ENCODE data around the gene PRPF31. TPM values are rescaled to one million over a fixed set of nuclear protein-coding genes. Genes with fewer than 3 reads are reported as not detected.

Gene PRPF31, protein sequence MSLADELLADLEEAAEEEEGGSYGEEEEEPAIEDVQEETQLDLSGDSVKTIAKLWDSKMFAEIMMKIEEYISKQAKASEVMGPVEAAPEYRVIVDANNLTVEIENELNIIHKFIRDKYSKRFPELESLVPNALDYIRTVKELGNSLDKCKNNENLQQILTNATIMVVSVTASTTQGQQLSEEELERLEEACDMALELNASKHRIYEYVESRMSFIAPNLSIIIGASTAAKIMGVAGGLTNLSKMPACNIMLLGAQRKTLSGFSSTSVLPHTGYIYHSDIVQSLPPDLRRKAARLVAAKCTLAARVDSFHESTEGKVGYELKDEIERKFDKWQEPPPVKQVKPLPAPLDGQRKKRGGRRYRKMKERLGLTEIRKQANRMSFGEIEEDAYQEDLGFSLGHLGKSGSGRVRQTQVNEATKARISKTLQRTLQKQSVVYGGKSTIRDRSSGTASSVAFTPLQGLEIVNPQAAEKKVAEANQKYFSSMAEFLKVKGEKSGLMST
- total RNA-seq (2022; extraction: Qiagen RNA extraction; ENCODE audit: low read depth) = 105 to 128 TPM (median 113 TPM) in 5 replicates

DNA sequence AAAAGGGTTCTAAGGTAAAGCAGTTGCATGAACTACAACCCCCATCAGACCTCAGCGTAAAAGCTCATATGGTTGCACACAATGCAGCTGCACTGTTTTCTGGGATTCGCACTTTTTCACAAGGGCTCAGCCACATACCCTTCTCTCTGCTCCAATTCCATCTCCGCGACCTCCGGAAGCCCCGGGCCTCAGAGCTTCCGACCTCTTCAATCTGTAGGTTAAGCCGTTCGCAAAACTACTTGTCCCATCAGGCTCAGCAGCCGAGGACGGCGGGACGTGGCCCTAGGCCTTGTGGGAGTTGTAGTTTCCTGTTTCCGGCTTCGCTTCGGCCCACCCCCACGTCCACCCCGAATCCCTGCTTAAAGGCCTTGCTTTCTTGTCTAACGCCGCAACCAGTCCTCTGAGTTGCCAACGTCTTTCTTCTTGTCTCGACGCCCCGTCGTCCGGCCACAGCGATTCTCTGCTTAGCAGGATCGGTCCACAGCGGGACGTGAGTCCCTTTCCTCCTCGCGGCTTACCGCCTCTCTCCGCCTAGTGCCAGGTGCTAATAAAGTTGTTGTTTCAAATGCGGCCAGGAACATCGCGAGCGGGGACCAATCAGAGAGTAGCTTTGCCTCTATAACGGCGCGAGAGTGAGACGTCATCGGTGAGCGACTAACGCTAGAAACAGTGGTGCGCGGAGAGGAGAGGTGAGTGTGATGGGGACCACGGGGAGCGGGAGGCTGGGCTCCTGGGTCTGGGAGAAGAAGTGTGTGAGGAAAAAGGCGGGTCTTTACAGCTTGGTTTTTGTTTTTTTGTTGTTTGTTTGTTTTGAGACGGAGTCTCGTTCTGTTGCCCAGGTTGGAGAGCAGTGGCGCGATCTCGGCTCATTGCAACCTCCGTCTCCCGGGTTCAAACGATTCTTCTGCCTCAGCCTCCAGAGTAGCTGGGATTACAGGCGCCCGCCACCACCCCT, at the start of gene PRPF31, which contains the start of gene TFPT:
Gene PRPF31, plus strand, starts transcription at position 646 of the 955 bp plus-strand sequence. CDS start 2,525 bp downstream, outside the sequence.
Gene TFPT, minus strand, starts transcription at position 549 of the 955 bp plus-strand sequence. Its CDS starts 388 bp downstream, at position 161.

GRCh38 chr19:54081032-54081431, 34.5 kb upstream of the PRPF31 start, which contains the start of gene TARM1:
Gene TARM1 (minus strand): TSS chr19:54081365. CDS start chr19:54081340, 25 bp downstream.

DNA sequence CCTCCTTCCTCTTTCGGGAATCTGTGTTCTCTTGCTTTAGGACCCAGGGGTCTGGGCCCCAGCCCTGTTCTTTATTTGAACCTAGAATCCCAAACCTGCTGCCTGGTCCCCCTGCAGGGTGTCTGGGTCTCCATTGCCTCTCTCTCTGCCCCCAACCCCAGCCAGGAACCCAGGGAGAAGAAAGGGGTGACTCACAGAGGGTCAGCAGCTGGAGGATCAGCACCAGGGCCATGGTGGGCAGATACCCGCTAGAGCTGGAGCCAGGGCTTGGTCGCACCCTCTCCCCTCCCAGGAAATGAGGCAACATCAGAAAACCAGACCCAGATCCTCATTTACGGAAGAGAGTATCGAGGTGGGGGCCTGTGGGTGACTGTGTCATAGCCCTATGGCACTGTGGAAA, 15.0 kb upstream of the PRPF31 start, which contains the start of gene OSCAR:
Gene OSCAR, minus strand, starts transcription at position 243 of the 400 bp plus-strand sequence. Its CDS starts 11 bp downstream, at position 232.

DNA sequence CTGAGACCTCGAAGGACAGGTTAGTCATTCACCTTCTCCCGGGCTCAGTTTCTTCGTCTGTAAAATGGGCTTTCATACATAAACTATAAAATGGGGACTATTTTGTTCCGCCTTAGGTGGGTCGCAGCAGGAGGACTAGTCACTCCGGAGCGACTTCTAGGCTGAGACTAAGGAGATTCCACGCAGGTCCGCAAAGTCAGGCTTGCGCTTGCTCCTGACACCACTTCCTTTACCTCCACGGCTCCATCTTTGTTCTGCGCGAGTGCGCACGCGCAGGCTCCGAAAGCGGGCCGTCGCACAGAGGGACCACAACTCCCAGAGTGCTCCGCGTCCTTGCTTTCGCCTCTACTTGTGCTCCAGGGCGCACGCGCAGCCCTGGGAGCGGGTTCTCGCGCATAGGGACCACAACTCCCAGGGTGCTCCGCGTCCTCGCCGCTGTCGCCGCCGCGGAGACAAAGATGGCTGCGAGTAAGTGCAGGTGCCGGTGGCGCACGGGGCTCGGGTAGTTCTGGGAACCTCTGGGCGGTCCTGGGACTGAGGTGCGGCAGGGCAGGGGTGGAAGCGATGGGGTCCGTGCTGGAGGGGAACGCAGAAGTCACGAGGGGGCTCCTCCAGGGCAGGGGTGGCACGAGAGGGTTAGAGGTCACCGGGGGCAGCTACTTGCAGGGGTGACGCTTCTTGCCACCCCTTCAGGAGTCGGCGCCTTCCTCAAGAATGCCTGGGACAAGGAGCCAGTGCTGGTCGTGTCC, 13.0 kb upstream of the PRPF31 start, which contains the start of gene NDUFA3:
Gene NDUFA3, plus strand, starts transcription at position 435 of the 749 bp plus-strand sequence. Its CDS starts 24 bp downstream, at position 459.

GRCh38 chr19:54137699-54138488, 22.3 kb downstream of the PRPF31 start, which contains the start of gene CNOT3:
Gene CNOT3 (plus strand): TSS chr19:54137762. CDS start chr19:54142979, 5,217 bp downstream.

DNA sequence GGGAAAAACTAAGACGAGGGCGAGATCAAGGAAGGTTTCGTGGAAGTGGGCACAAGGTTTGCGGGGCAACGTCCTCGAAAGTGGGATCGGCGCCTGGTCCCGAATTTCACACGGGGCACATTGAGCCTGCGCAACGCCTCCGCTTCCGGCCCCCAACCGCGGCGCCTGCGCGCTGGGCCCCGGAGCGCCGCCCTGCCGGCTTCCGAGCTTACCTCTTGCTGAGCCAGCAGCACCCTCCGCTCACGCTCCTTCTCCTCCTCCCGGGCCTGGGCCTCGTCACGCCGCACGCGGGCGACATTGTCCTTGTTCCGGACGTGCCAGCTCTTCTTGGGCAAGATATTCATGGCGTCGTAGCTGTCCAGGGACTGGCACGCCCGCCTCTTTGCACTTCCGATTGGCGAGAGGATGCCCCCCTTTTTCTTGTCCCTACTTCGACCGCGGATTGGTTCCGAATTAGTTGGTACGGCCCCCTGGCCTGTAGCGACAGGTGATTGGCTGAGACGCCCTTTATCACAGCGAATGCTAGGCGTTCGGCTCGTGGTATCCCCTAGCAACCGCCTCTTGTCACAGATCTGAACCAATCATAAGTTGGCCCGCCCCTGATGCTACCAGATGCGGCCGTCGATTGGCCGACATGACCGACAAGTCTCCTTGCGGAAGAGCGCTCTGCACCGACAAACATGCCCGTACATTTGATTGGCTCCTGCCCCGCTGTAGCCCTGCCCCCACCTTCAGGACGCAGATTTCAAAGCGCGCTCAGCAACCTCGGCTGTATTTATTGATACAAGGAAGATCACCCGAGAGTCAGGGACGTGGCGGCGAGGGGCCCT, 44.0 kb downstream of the PRPF31 start, which contains the start of gene LENG1:
Gene LENG1, minus strand, starts transcription at position 370 of the 830 bp plus-strand sequence. Its CDS starts 26 bp downstream, at position 344.

DNA sequence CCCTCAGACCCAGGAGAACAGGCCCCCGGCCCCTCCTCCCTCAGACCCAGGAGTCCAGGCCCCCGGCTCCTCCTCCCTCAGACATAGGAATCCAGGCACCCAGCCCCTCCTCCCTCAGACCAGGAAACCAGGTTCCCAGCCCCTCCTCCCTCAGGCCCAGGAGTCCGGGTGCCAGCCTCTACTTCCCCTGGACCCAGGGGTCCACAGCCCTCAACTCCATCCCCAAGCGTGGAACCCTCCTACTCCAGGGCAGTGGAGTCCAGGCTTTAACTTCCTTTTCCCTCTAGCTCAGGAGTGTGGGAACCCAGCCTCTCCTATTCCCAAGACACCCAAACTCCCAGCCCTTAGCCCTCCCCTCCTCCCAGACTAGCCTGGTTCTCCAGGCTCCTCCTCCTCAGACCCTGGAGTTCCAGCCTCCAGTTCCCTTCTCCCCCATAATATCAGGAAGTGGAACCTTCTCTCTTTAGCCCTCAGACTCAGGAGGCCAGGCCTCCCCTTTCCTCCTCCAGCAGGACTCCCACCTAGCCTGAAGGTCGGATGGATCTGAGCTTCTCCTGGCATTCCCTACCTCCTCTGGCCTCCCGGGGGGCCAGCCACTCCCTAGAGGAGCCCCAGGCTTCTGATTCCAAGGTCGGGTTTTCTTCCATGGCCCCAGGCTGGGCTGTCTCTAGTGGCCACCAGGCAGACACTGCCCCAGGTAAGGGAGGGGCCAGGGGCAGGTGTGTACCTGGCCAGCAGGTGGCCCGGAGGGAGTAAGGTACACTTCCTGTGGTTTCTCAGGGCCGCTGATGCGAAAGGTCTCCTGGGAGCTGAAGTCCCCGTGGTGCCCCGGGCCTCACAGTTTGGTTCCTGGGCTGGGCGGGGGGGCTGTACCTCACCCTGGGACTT, 57.2 kb downstream of the PRPF31 start, which contains the start of gene TMC4:
Gene TMC4, minus strand, starts transcription at position 690 of the 888 bp plus-strand sequence. Its CDS starts 43 bp downstream, at position 647.

Other genes starting within 250 kb of the PRPF31 start
- gene MYADM, start 247.9 kb upstream of the PRPF31 start, total RNA-seq (2022; extraction: Qiagen RNA extraction; ENCODE audit: low read depth) = 191 to 352 TPM (median 290 TPM) in 5 replicates
- 3.4 to 6.7 TPM (median 6.0 TPM) in 5 replicates for gene PRKCG, start 233.6 kb upstream of the PRPF31 start, total RNA-seq (2022; extraction: Qiagen RNA extraction; ENCODE audit: low read depth)
- 4.6 to 10.0 TPM (median 9.4 TPM) in 5 replicates for gene CACNG7, start 206.5 kb upstream of the PRPF31 start, total RNA-seq (2022; extraction: Qiagen RNA extraction; ENCODE audit: low read depth)
- gene CACNG8, start 152.8 kb upstream of the PRPF31 start, total RNA-seq (2022; extraction: Qiagen RNA extraction; ENCODE audit: low read depth) = 0.83 to 1.4 TPM (median 1.4 TPM) in 5 replicates
- 7.7 to 12.8 TPM (median 12.1 TPM) in 5 replicates for gene CACNG6, start 124.1 kb upstream of the PRPF31 start, total RNA-seq (2022; extraction: Qiagen RNA extraction; ENCODE audit: low read depth)
- gene VSTM1, start 51.9 kb upstream of the PRPF31 start, total RNA-seq (2022; extraction: Qiagen RNA extraction; ENCODE audit: low read depth) = 0.55 to 0.92 TPM (median 0.78 TPM) in 3 of 5 replicates, not detected in the others
- gene TARM1, start 34.4 kb upstream of the PRPF31 start, total RNA-seq (2022; extraction: Qiagen RNA extraction; ENCODE audit: low read depth) = not detected in 5 replicates
- gene OSCAR, start 15.0 kb upstream of the PRPF31 start, total RNA-seq (2022; extraction: Qiagen RNA extraction; ENCODE audit: low read depth) = 0.25 to 0.41 TPM (median 0.33 TPM) in 5 replicates
- gene NDUFA3, start 12.9 kb upstream of the PRPF31 start, total RNA-seq (2022; extraction: Qiagen RNA extraction; ENCODE audit: low read depth) = 211 to 296 TPM (median 232 TPM) in 5 replicates
- gene TFPT, start 97 bp upstream of the PRPF31 start, total RNA-seq (2022; extraction: Qiagen RNA extraction; ENCODE audit: low read depth) = 19.8 to 27.0 TPM (median 21.7 TPM) in 5 replicates
- gene CNOT3, start 22.0 kb downstream of the PRPF31 start, total RNA-seq (2022; extraction: Qiagen RNA extraction; ENCODE audit: low read depth) = 51.6 to 72.5 TPM (median 70.4 TPM) in 5 replicates
- gene LENG1, start 44.0 kb downstream of the PRPF31 start, total RNA-seq (2022; extraction: Qiagen RNA extraction; ENCODE audit: low read depth) = 7.9 to 9.8 TPM (median 8.4 TPM) in 5 replicates
- 1.5 to 2.8 TPM (median 1.6 TPM) in 5 replicates for gene TMC4, start 57.4 kb downstream of the PRPF31 start, total RNA-seq (2022; extraction: Qiagen RNA extraction; ENCODE audit: low read depth)
- 91.3 to 177 TPM (median 147 TPM) in 5 replicates for gene MBOAT7, start 73.8 kb downstream of the PRPF31 start, total RNA-seq (2022; extraction: Qiagen RNA extraction; ENCODE audit: low read depth)
- gene TSEN34, start 75.6 kb downstream of the PRPF31 start, total RNA-seq (2022; extraction: Qiagen RNA extraction; ENCODE audit: low read depth) = 69.8 to 130 TPM (median 119 TPM) in 5 replicates
- 1,924 to 2,379 TPM (median 2,180 TPM) in 5 replicates for gene RPS9, start 85.1 kb downstream of the PRPF31 start, total RNA-seq (2022; extraction: Qiagen RNA extraction; ENCODE audit: low read depth)
- 0.07 to 0.24 TPM (median 0.14 TPM) in 4 of 5 replicates, not detected in the other for gene LILRB3, start 107.3 kb downstream of the PRPF31 start, total RNA-seq (2022; extraction: Qiagen RNA extraction; ENCODE audit: low read depth)
- gene LILRA6, start 127.0 kb downstream of the PRPF31 start, total RNA-seq (2022; extraction: Qiagen RNA extraction; ENCODE audit: low read depth) = 0.09 TPM in 1 of 5 replicates, not detected in the others
- gene LILRB5, start 141.5 kb downstream of the PRPF31 start, total RNA-seq (2022; extraction: Qiagen RNA extraction; ENCODE audit: low read depth) = 0.04 TPM in 1 of 5 replicates, not detected in the others
- 0.05 to 0.14 TPM (median 0.05 TPM) in 3 of 5 replicates, not detected in the others for gene LILRB2, start 165.4 kb downstream of the PRPF31 start, total RNA-seq (2022; extraction: Qiagen RNA extraction; ENCODE audit: low read depth)
- not detected in 5 replicates for gene LILRA5, start 197.4 kb downstream of the PRPF31 start, total RNA-seq (2022; extraction: Qiagen RNA extraction; ENCODE audit: low read depth)
- gene LILRA4, start 223.4 kb downstream of the PRPF31 start, total RNA-seq (2022; extraction: Qiagen RNA extraction; ENCODE audit: low read depth) = not detected in 5 replicates
- not detected in 5 replicates for gene LAIR1, start 249.2 kb downstream of the PRPF31 start, total RNA-seq (2022; extraction: Qiagen RNA extraction; ENCODE audit: low read depth)